SK-N-SH (cell line): Measurements from ENCODE around the gene COX7A2. TPM values are rescaled to one million over a fixed set of nuclear protein-coding genes. Genes with fewer than 3 reads are reported as not detected.

ENCODE experiments used
- CTCF ChIA-PET: fragments of 300-600, 350-600 bp; formaldehyde crosslinking; extraction: SDS; loops from one replicate; lab custom pipeline; 2021; lab: Yijun Ruan, JAX
- POLR2A ChIA-PET: fragments of 350-600 bp; sonication (Branson Sonifier 250); formaldehyde crosslinking; extraction: SDS; loops from one replicate; lab custom pipeline; 2020; ENCODE audit warnings: antibody characterized with exemption, inconsistent platforms; lab: Yijun Ruan, JAX
- DNase-seq: peaks from one replicate; pipeline ENCODE4 v3.0.0; 2012
- H2AFZ ChIP-seq: fragments of 200-600 bp; sonication (generic); 2 replicates; pipeline ENCODE4 v1.8.1; 2016; ENCODE audit warnings: antibody characterized with exemption, mild to moderate bottlenecking, low read depth
- H3F3A ChIP-seq: fragments of 200-600 bp; sonication (generic); replicated peaks from 2 replicates; pipeline ENCODE3; 2016; ENCODE audit warnings: antibody characterized with exemption, mild to moderate bottlenecking; ENCODE audit not compliant: insufficient read depth
- H3K27ac ChIP-seq, 2 experiments: fragments of 200-500 bp in 1 of 2; fragments of 200-600 bp in 1 of 2; sonication (Bioruptor generic) in 1 of 2; sonication (generic), shearing (Covaris generic) in 1 of 2; 2 replicates each; pipeline versions ENCODE4 v1.5.1 to v1.6.1; 2014 to 2016; ENCODE audit warnings: low read depth in 2 of 2, inconsistent platforms in 1 of 2, low read length in 1 of 2, mild to moderate bottlenecking in 1 of 2, mixed read lengths in 1 of 2
- H3K27me3 ChIP-seq: fragments of 200-600 bp; sonication (generic), shearing (Covaris generic); 2 replicates; pipeline ENCODE4 v1.6.1; 2016; ENCODE audit warnings: mixed run types; ENCODE audit not compliant: insufficient read depth
- H3K36me3 ChIP-seq, 2 experiments: fragments of 200-500 bp in 1 of 2; fragments of 200-600 bp in 1 of 2; sonication (Bioruptor generic) in 1 of 2; sonication (generic) in 1 of 2; replicated peaks in 1 of 2; 2 replicates each; pipeline versions ENCODE3 to v1.5.1; 2014 to 2016; ENCODE audit warnings: low read length in 1 of 2, mild to moderate bottlenecking in 1 of 2; ENCODE audit not compliant: insufficient read depth in 2 of 2, control insufficient read depth in 1 of 2
- H3K4me1 ChIP-seq, 2 experiments: fragments of 200-500 bp in 1 of 2; fragments of 200-600 bp in 1 of 2; sonication (Bioruptor generic) in 1 of 2; sonication (generic), shearing (Covaris generic) in 1 of 2; 2 replicates each; pipeline versions ENCODE4 v1.5.1 to v1.6.1; 2014 to 2016; ENCODE audit warnings: low read depth in 1 of 2, low read length in 1 of 2, mixed run types in 1 of 2; ENCODE audit not compliant: insufficient read depth in 2 of 2, control insufficient read depth in 1 of 2
- H3K4me2 ChIP-seq: fragments of 200-600 bp; sonication (generic), shearing (Covaris generic); 2 replicates; pipeline ENCODE4 v1.6.1; 2017; ENCODE audit warnings: mixed run types
- H3K4me3 ChIP-seq, 2 experiments: fragments of 200-500 bp in 1 of 2; fragments of 200-600 bp in 1 of 2; sonication (Bioruptor generic) in 1 of 2; sonication (generic), shearing (Covaris generic) in 1 of 2; 2 replicates each; pipeline versions ENCODE4 v1.5.1 to v1.8.1; 2014 to 2016; ENCODE audit warnings: low read depth in 2 of 2, inconsistent platforms in 1 of 2, low read length in 1 of 2, mild to moderate bottlenecking in 1 of 2, mixed read lengths in 1 of 2, moderate library complexity in 1 of 2
- H3K79me2 ChIP-seq: fragments of 200-600 bp; sonication (generic); 2 replicates; pipeline ENCODE4 v1.8.1; 2017; ENCODE audit warnings: mild to moderate bottlenecking; ENCODE audit not compliant: insufficient read depth
- H3K9ac ChIP-seq: fragments of 200-600 bp; sonication (generic); 2 replicates; pipeline ENCODE4 v1.6.1; 2017; ENCODE audit warnings: mixed run types
- H3K9me2 ChIP-seq: fragments of 200-600 bp; sonication (generic); 2 replicates; pipeline ENCODE4 v1.6.1; 2017; ENCODE audit warnings: mixed run types
- H3K9me3 ChIP-seq: fragments of 200-600 bp; sonication (generic); 2 replicates; pipeline ENCODE4 v1.6.1; 2017; ENCODE audit warnings: mixed run types, mild to moderate bottlenecking, moderate library complexity
- H4K20me1 ChIP-seq: fragments of 200-600 bp; sonication (generic); 2 replicates; pipeline ENCODE4 v1.6.1; 2017; ENCODE audit warnings: mild to moderate bottlenecking, mixed run types; ENCODE audit not compliant: insufficient read depth
- CTCF ChIP-seq: fragments of 200-600 bp; sonication (generic); IDR thresholded peaks from 2 replicates; pipeline ENCODE4 v1.6.1; 2017; ENCODE audit warnings: antibody characterized with exemption, mild to moderate bottlenecking, moderate library complexity
- EP300 ChIP-seq, 2 experiments: IDR thresholded peaks; 2 replicates each; pipeline versions ENCODE4 v1.4.0 to v1.6.1; 2012; ENCODE audit warnings: borderline replicate concordance in 1 of 2, low read depth in 1 of 2, low read length in 1 of 2
- EZH2phosphoT487 ChIP-seq: fragments of 200-600 bp; sonication (generic); IDR thresholded peaks from 2 replicates; pipeline ENCODE4 v1.6.1; 2017; ENCODE audit warnings: low read depth, mixed run types, mild to moderate bottlenecking, antibody characterized with exemption, moderate library complexity, borderline replicate concordance
- GATA2 ChIP-seq: sonication (generic); formaldehyde crosslinking; IDR thresholded peaks from 2 replicates; pipeline ENCODE4 v1.5.0; 2020; ENCODE audit warnings: mild to moderate bottlenecking, missing genetic modification reagents
- MXI1 ChIP-seq: IDR thresholded peaks from 2 replicates; pipeline ENCODE4 v1.6.1; 2012; ENCODE audit warnings: mild to moderate bottlenecking, low read depth, low read length, improper control_type of control experiment
- RAD21 ChIP-seq: IDR thresholded peaks from 2 replicates; pipeline ENCODE4 v1.6.1; 2012; ENCODE audit warnings: mild to moderate bottlenecking, low read length
- REST ChIP-seq: IDR thresholded peaks from 2 replicates; pipeline ENCODE4 v1.6.1; 2012; ENCODE audit warnings: mild to moderate bottlenecking, low read depth, low read length, moderate library complexity
- RFX5 ChIP-seq: IDR thresholded peaks from 2 replicates; pipeline ENCODE4 v1.6.1; 2012; ENCODE audit warnings: mild to moderate bottlenecking, improper control_type of control experiment, low read length
- RXRA ChIP-seq: IDR thresholded peaks from 2 replicates; pipeline ENCODE4 v1.4.0; 2012; ENCODE audit warnings: low read depth, mild to moderate bottlenecking, borderline replicate concordance
- SIN3A ChIP-seq: IDR thresholded peaks from 2 replicates; pipeline ENCODE4 v1.6.1; 2012; ENCODE audit warnings: low read depth, mild to moderate bottlenecking, low read length, moderate library complexity, borderline replicate concordance
- SMC3 ChIP-seq: IDR thresholded peaks from 2 replicates; pipeline ENCODE4 v1.6.1; 2012; ENCODE audit warnings: low read depth, low read length, improper control_type of control experiment
- USF1 ChIP-seq: IDR thresholded peaks from 2 replicates; pipeline ENCODE4 v1.4.0; 2012; ENCODE audit warnings: low read depth, borderline replicate concordance
- WGBS: methylation state at CpG from one replicate; pipeline ENCODE4 v1.1.6; 2017; ENCODE audit warnings: low lambda C conversion rate; 5-methylcytosine and 5-hydroxymethylcytosine counted together
- polyA plus RNA-seq, 3 experiments: library from polyadenylated mRNA; depleted of rRNA; stranded (reverse); fragments of >200 nt; gene quantifications; 2 replicates each; pipeline ENCODE4 v1.2.3, GENCODE V29; 2012

Gene COX7A2
- polyA plus RNA-seq, 1 of the 3 experiments (the other 2 are of a cell fraction), result 431 TPM

GRCh38 chr6:75272145-75272840 lies 28.7 kb upstream of the COX7A2 start:
- Histone ChIP-seq H3K9ac (no peak overlapping the region), H3K9me3 (no peaks in the 10 kb centered on the region), H3K4me3 (no peak overlapping the region), H3F3A (peaks cover 37% of the 10 kb centered on the region), H3K79me2 (peaks cover 93% of the 10 kb centered on the region), H3K4me2 (no peak overlapping the region), H4K20me1 (peaks cover 17% of the 10 kb centered on the region), H2AFZ (no peak overlapping the region), H3K27me3 (no peaks in the 10 kb centered on the region), H3K4me1 (peaks cover 5 to 19% of the 10 kb centered on the region in 2 experiments), H3K9me2 (no peaks in the 10 kb centered on the region), H3K36me3 (peaks cover 22 to 28% of the 10 kb centered on the region in 2 experiments), H3K27ac (peak overlapping the region; percentile 20 to 60; a peak in 3 of 4 replicates)
- CTCF ChIA-PET, result interaction anchor here (1.0 to 1.3 kb wide), 2 partner anchors 12 to 270 kb away, joined by 3 read pairs; no protein-coding TSS in a partner anchor
- WGBS, result 98% methylated on average over 5 of the region's 5 CpGs
- DNase-seq, result no peak
- POLR2A ChIA-PET, result no interaction called here
- TF ChIP-seq REST (no peak), MXI1 (no peak), CTCF (no peak), EP300 (IDR thresholded peaks at IDR 0.05; ENCODE audit: borderline replicate concordance in 1 of 2, low read depth in 1 of 2, low read length in 1 of 2) (no peak), GATA2 (CRISPR knock-in tag) (no peak), RAD21 (no peak), RFX5 (no peak), RXRA (no peak), EZH2phosphoT487 (no peak), SMC3 (no peak), SIN3A (no peak), USF1 (no peak)
